Gastroesophageal sphincter (tissue), 3 donors: ENCODE results near the gene COL5A1.
A peak's percentile ranks its signal among the peaks of the same experiment; 100 is the strongest.

Experiments used
- EP300 ChIP-seq: sonication (generic); formaldehyde crosslinking; IDR thresholded peaks from one replicate; pipeline ENCODE4 v1.6.1; 2017; ENCODE audit warnings: antibody characterized with exemption, mild to moderate bottlenecking
- POLR2A ChIP-seq, 2 donors: fragments of 450-650 bp; IDR thresholded peaks; one replicate each; pipeline ENCODE4 v1.6.1; 2017; ENCODE audit warnings: antibody characterized with exemption in 2 of 2, mild to moderate bottlenecking in 2 of 2, moderate library complexity in 1 of 2
- POLR2AphosphoS5 ChIP-seq: sonication (generic); formaldehyde crosslinking; IDR thresholded peaks from one replicate; pipeline ENCODE4 v1.6.1; 2017; ENCODE audit warnings: antibody characterized with exemption
- TF ChIP-seq, protein P1 (sequence below), 4 experiments: fragments of 200-600 bp in 2 of 4; fragments of 450-650 bp in 2 of 4; sonication (generic) in 1 of 4; IDR thresholded peaks; one replicate each; pipeline ENCODE4 v1.5.1; 2017 to 2019; ENCODE audit warnings: antibody characterized with exemption in 4 of 4, mild to moderate bottlenecking in 2 of 4, moderate library complexity in 2 of 4

DNA sequence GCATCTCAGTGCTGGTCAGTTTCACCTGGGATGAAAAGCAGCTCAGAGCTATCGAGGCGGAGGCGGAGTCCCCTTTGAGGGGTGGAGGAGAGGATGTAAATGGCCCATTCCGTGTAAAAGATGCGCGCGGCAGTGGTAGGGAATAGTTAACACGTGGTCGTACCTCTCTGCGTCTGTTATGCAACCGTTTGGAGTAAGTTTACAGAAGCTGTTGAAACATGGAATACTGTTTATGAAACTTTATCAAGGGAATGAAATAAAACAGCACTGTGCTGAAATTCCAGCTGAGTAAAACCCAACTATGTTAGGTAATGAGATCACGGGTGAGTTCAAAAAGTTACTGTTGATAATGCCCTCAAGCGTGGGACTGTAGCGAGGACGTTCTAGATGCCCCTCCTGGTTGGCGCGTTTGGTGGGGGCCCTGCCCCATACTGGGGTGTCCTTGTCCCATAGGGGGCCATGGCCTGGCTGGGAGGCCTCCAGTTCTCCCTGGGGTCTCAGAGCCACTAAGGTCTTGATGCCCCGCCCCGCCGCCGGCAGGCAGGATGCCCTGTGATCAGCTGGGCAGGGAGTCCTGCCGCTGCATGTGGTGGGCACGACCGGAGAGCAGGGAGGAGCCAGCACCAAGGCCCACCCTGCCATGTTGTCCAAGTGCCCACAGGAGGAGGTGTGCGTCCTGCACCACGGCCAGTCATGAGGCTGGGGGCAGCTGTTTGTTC lies 90.9 kb downstream of the COL5A1 start:
- TF ChIP-seq, protein P1, sequence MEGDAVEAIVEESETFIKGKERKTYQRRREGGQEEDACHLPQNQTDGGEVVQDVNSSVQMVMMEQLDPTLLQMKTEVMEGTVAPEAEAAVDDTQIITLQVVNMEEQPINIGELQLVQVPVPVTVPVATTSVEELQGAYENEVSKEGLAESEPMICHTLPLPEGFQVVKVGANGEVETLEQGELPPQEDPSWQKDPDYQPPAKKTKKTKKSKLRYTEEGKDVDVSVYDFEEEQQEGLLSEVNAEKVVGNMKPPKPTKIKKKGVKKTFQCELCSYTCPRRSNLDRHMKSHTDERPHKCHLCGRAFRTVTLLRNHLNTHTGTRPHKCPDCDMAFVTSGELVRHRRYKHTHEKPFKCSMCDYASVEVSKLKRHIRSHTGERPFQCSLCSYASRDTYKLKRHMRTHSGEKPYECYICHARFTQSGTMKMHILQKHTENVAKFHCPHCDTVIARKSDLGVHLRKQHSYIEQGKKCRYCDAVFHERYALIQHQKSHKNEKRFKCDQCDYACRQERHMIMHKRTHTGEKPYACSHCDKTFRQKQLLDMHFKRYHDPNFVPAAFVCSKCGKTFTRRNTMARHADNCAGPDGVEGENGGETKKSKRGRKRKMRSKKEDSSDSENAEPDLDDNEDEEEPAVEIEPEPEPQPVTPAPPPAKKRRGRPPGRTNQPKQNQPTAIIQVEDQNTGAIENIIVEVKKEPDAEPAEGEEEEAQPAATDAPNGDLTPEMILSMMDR (IDR thresholded peaks at IDR 0.05) = peak in 1 of 4 experiments; percentile 24
- TF ChIP-seq POLR2AphosphoS5 (peak; percentile 95), POLR2A (IDR thresholded peaks at IDR 0.05) (no peak), EP300 (no peak)
